ENCODE data around the gene CNBP. TPM values are rescaled to one million over a fixed set of nuclear protein-coding genes. Genes with fewer than 3 reads are reported as not detected.

Gene CNBP
- total RNA-seq, 1 experiment from 2014 or later, result 267 TPM

- ChIA-PET POLR2A (ENCODE audit: unreplicated experiment) (no interaction called here), CTCF (no interaction called here)
- TF ChIP-seq EZH2 (IDR thresholded peaks at IDR 0.05; ENCODE audit: low read length, unreplicated experiment), result no peak
- no peak for TF ChIP-seq CTCF (conservative IDR thresholded peaks at IDR 0.05; ENCODE audit: low read depth, low read length)
- TF ChIP-seq EZH2phosphoT487 (IDR thresholded peaks at IDR 0.05; ENCODE audit: borderline replicate concordance, low read length), result no peak
These were observed 35.0 kb upstream of the CNBP start for GRCh38 chr3:129218742-129219141.

GRCh38 chr3:129213238-129213637 is 29.5 kb upstream of the CNBP start:
- H3K27me3 ChIP-seq (ENCODE audit: low read length), result no peaks in the 10 kb centered on the region
- H3K9me3 ChIP-seq (ENCODE audit: low read length), result no peaks in the 10 kb centered on the region
- H3F3A ChIP-seq (ENCODE audit: low read length, unreplicated experiment), result no peaks in the 10 kb centered on the region
- H3K4me2 ChIP-seq (ENCODE audit: low read length), result no peak overlapping the region
- H3K27ac ChIP-seq (ENCODE audit: low read length), result no peak overlapping the region
- H3K9ac ChIP-seq (ENCODE audit: low read length), result no peak overlapping the region
- ATAC-seq, result no peak
- H3K36me3 ChIP-seq (ENCODE audit: low read depth, low read length), result no peaks in the 10 kb centered on the region
- no peak for DNase-seq
- peaks cover 16% of the 10 kb centered on the region for H3K4me1 ChIP-seq (ENCODE audit: insufficient read depth, low read length)
- no peak overlapping the region for H2AFZ ChIP-seq (ENCODE audit: low read length)
- TF ChIP-seq EZH2phosphoT487 (IDR thresholded peaks at IDR 0.05; ENCODE audit: borderline replicate concordance, low read length), result no peak
- TF ChIP-seq CTCF (conservative IDR thresholded peaks at IDR 0.05; ENCODE audit: low read depth, low read length), result no peak
- no peak for TF ChIP-seq EZH2 (IDR thresholded peaks at IDR 0.05; ENCODE audit: low read length, unreplicated experiment)
- POLR2A ChIA-PET (ENCODE audit: unreplicated experiment), result no interaction called here
- no peak overlapping the region for H3K4me3 ChIP-seq (ENCODE audit: low read length)
- CTCF ChIA-PET, result no interaction called here
- H3K9me2 ChIP-seq (replicated peaks; ENCODE audit: low read length), result no peaks in the 10 kb centered on the region
- no peaks in the 10 kb centered on the region for H3K79me2 ChIP-seq (ENCODE audit: low read length)
- H4K20me1 ChIP-seq (ENCODE audit: low read length), result no peaks in the 10 kb centered on the region
- no TSS peak for BruUV-seq (replicated peaks)
- intact Hi-C loops (cut with micrococcal nuclease), result no loop called here

More at GRCh38 chr3:129218742-129219141, 35.0 kb upstream of the CNBP start:
- Histone ChIP-seq H4K20me1 (ENCODE audit: low read length) (no peaks in the 10 kb centered on the region), H3K9me3 (ENCODE audit: low read length) (no peaks in the 10 kb centered on the region), H3K79me2 (ENCODE audit: low read length) (no peaks in the 10 kb centered on the region), H3K4me3 (ENCODE audit: low read length) (no peak overlapping the region), H3K27ac (ENCODE audit: low read length) (no peak overlapping the region), H3K36me3 (ENCODE audit: low read depth, low read length) (no peaks in the 10 kb centered on the region), H3K9ac (ENCODE audit: low read length) (no peak overlapping the region), H3K4me1 (ENCODE audit: insufficient read depth, low read length) (no peaks in the 10 kb centered on the region), H3F3A (ENCODE audit: low read length, unreplicated experiment) (no peaks in the 10 kb centered on the region), H3K4me2 (ENCODE audit: low read length) (no peak overlapping the region), H3K9me2 (replicated peaks; ENCODE audit: low read length) (no peaks in the 10 kb centered on the region), H2AFZ (ENCODE audit: low read length) (no peak overlapping the region), H3K27me3 (ENCODE audit: low read length) (no peaks in the 10 kb centered on the region)
- ATAC-seq, result no peak
- intact Hi-C loops (cut with micrococcal nuclease), result no loop called here
- DNase-seq, result no peak
- no TSS peak for BruUV-seq (replicated peaks)

GRCh38 chr3:129211772-129212171 is 28.1 kb upstream of the CNBP start:
- Histone ChIP-seq H3K4me3 (ENCODE audit: low read length) (no peak overlapping the region), H3K4me1 (ENCODE audit: insufficient read depth, low read length) (peaks cover 16% of the 10 kb centered on the region), H3K27me3 (ENCODE audit: low read length) (no peaks in the 10 kb centered on the region), H3K4me2 (ENCODE audit: low read length) (peak overlapping the region; percentile 43), H3K36me3 (ENCODE audit: low read depth, low read length) (no peaks in the 10 kb centered on the region), H3K9me2 (replicated peaks; ENCODE audit: low read length) (no peaks in the 10 kb centered on the region), H4K20me1 (ENCODE audit: low read length) (no peaks in the 10 kb centered on the region), H3F3A (ENCODE audit: low read length, unreplicated experiment) (no peaks in the 10 kb centered on the region), H3K27ac (ENCODE audit: low read length) (peak overlapping the region; percentile 85), H2AFZ (ENCODE audit: low read length) (0 out of 2 replicates have a peak overlapping the region, but pooled peaks have one; percentile 24), H3K79me2 (ENCODE audit: low read length) (no peaks in the 10 kb centered on the region), H3K9ac (ENCODE audit: low read length) (peak overlapping the region; percentile 58), H3K9me3 (ENCODE audit: low read length) (no peaks in the 10 kb centered on the region)
- CTCF ChIA-PET, result interaction anchor here (0.9 kb wide), 1 partner anchor 19 kb away, joined by 6 read pairs; no protein-coding TSS in a partner anchor
- DNase-seq (peak; percentile 96), ATAC-seq (peak; percentile 100)
- intact Hi-C loops (cut with micrococcal nuclease), result loop anchor here (1.0 kb wide), 2 partner anchors 27 to 34 kb away; no protein-coding TSS in a partner anchor
- POLR2A ChIA-PET (ENCODE audit: unreplicated experiment), result no interaction called here
- TF ChIP-seq EZH2 (IDR thresholded peaks at IDR 0.05; ENCODE audit: low read length, unreplicated experiment) (no peak), EZH2phosphoT487 (IDR thresholded peaks at IDR 0.05; ENCODE audit: borderline replicate concordance, low read length) (no peak), CTCF (conservative IDR thresholded peaks at IDR 0.05; ENCODE audit: low read depth, low read length) (no peak)
- BruUV-seq (replicated peaks), result no TSS peak
